Measurements from ENCODE around the gene IREB2. TPM values are rescaled to one million over a fixed set of nuclear protein-coding genes. Genes with fewer than 3 reads are reported as not detected.

IREB2 gene
- total RNA-seq, 1 donor from 2014 or later, result 76.9 TPM

- TF ChIP-seq CTCF (conservative IDR thresholded peaks at IDR 0.05), result no peak
- Mint-ChIP-seq H3K4me3 (no peak overlapping the region), H3K36me3 (peaks cover 21% of the 10 kb centered on the region)
Measured at GRCh38 chr15:78460737-78461136, 22.7 kb downstream of the IREB2 start.

GRCh38 chr15:78461171-78461888 is 23.3 kb downstream of the IREB2 start:
- Mint-ChIP-seq H3K9me3 (no peaks in the 10 kb centered on the region), H3K27ac (peak overlapping the region; percentile 42), H3K36me3 (peaks cover 21% of the 10 kb centered on the region), H3K27me3 (no peaks in the 10 kb centered on the region), H3K4me1 (ENCODE audit: unreplicated experiment) (peaks cover 28% of the 10 kb centered on the region), H3K4me3 (no peak overlapping the region)
- TF ChIP-seq CTCF (conservative IDR thresholded peaks at IDR 0.05), result no peak
- DNase-seq (ENCODE audit: extremely low spot score, unreplicated experiment), result no peak

More at GRCh38 chr15:78460737-78461136, 22.7 kb downstream of the IREB2 start:
- Mint-ChIP-seq H3K27ac (peak overlapping the region; percentile 42), H3K9me3 (no peaks in the 10 kb centered on the region), H3K4me1 (ENCODE audit: unreplicated experiment) (peaks cover 33% of the 10 kb centered on the region), H3K27me3 (no peaks in the 10 kb centered on the region)
- no peak for DNase-seq (ENCODE audit: extremely low spot score, unreplicated experiment)

GRCh38 chr15:78469031-78469430 is 31.0 kb downstream of the IREB2 start:
- no peak for DNase-seq (ENCODE audit: extremely low spot score, unreplicated experiment)
- no peaks in the 10 kb centered on the region for H3K27me3 Mint-ChIP-seq
- H3K4me3 Mint-ChIP-seq, result no peak overlapping the region
- no peaks in the 10 kb centered on the region for H3K9me3 Mint-ChIP-seq
- H3K4me1 Mint-ChIP-seq (ENCODE audit: unreplicated experiment), result no peaks in the 10 kb centered on the region
- peaks cover 18% of the 10 kb centered on the region for H3K36me3 Mint-ChIP-seq
- H3K27ac Mint-ChIP-seq, result no peak overlapping the region
- no peak for TF ChIP-seq CTCF (conservative IDR thresholded peaks at IDR 0.05)

- H3K36me3 Mint-ChIP-seq, result peaks cover 6% of the 10 kb centered on the region
- no peaks in the 10 kb centered on the region for H3K27me3 Mint-ChIP-seq
- TF ChIP-seq CTCF (conservative IDR thresholded peaks at IDR 0.05), result no peak
- H3K4me3 Mint-ChIP-seq, result no peak overlapping the region
- no peak overlapping the region for H3K27ac Mint-ChIP-seq
- no peak for DNase-seq (ENCODE audit: extremely low spot score, unreplicated experiment)
- no peaks in the 10 kb centered on the region for H3K9me3 Mint-ChIP-seq
- H3K4me1 Mint-ChIP-seq (ENCODE audit: unreplicated experiment), result peaks cover 1% of the 10 kb centered on the region
Measured at GRCh38 chr15:78477295-78477694, 39.3 kb downstream of the IREB2 start.

GRCh38 chr15:78479650-78480049 is 41.6 kb downstream of the IREB2 start:
- no peak overlapping the region for H3K4me3 Mint-ChIP-seq
- peaks cover 4% of the 10 kb centered on the region for H3K4me1 Mint-ChIP-seq (ENCODE audit: unreplicated experiment)
- no peak overlapping the region for H3K27ac Mint-ChIP-seq
- peaks cover 15% of the 10 kb centered on the region for H3K36me3 Mint-ChIP-seq
- no peak for TF ChIP-seq CTCF (conservative IDR thresholded peaks at IDR 0.05)
- H3K27me3 Mint-ChIP-seq, result no peaks in the 10 kb centered on the region
- H3K9me3 Mint-ChIP-seq, result no peaks in the 10 kb centered on the region
- DNase-seq (ENCODE audit: extremely low spot score, unreplicated experiment), result no peak

Measured in type B pancreatic cell (in vitro differentiated cells).